ENCODE results near the gene RPL37A.

DNA sequence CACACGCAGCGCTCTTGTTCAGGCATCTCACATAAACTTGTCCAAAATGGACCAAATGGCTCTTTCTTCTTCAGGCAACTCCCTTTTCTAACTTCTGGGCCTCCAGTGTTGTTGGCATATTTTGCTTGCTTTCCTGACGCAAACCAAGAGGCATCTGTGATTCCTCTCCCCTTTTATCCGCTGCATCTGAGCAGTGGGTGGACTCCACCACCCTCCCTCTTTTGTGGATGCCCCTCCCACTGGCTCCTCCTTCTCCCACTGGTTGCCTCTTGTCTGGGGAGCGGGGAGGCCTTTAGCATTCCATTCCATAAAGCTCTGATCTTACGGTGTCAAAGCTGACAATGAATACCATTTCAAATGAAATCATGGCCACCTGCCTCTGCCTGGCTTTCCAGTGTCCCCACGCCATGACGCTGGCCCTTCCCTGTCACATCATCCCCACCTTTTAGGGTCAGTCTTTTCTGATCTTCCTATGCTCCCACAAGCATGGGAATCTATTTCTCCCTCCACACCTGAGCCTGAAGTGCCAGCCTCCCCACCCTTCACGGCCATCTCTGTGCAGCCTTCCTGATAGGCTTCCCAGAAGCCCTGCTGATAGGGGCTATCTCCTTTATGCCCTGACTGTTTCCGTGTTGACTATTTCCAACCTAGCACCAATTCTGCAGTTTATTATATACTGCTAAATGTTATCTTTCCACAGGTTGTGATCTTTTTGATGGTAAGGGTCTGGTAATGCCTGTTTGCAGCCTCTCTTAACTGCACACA is 51.5 kb downstream of the RPL37A start:
- TF ChIP-seq CTCF (IDR thresholded peaks at IDR 0.05) = no peak
- TF ChIP-seq POLR2A (IDR thresholded peaks at IDR 0.05) = no peak
